ENCODE measurements around the gene ETV7.

The ETV7 gene

DNA sequence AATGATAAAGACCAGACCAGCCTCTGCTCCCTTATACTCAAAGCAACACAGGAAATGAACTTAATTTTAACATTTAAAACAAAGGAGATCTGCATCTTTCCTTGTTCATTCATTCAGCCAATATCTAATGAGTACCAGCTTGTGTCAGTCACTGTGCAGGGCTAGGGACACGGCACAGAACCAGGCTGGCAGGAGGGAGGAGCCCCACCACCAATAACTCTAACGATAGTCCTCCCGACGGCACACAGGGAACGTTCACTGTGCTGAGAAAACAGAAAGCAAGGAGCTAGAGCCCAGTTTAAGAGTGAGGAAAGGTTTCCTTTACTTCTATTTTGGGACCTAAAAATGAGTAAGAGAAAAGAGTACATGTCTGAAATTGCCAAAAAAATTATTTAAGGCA lies 9.9 kb downstream of the ETV7 start:
- TF ChIP-seq, protein P1, sequence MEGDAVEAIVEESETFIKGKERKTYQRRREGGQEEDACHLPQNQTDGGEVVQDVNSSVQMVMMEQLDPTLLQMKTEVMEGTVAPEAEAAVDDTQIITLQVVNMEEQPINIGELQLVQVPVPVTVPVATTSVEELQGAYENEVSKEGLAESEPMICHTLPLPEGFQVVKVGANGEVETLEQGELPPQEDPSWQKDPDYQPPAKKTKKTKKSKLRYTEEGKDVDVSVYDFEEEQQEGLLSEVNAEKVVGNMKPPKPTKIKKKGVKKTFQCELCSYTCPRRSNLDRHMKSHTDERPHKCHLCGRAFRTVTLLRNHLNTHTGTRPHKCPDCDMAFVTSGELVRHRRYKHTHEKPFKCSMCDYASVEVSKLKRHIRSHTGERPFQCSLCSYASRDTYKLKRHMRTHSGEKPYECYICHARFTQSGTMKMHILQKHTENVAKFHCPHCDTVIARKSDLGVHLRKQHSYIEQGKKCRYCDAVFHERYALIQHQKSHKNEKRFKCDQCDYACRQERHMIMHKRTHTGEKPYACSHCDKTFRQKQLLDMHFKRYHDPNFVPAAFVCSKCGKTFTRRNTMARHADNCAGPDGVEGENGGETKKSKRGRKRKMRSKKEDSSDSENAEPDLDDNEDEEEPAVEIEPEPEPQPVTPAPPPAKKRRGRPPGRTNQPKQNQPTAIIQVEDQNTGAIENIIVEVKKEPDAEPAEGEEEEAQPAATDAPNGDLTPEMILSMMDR (IDR thresholded peaks at IDR 0.05; ENCODE audit: low read depth, low read length, missing control alignments) = no peak
- H3K4me3 ChIP-seq (ENCODE audit: low read depth, low read length) = no peak overlapping the region
- peaks cover 5% of the 10 kb centered on the region for H3K27me3 ChIP-seq (replicated peaks)
- DNase-seq = no peak
- no peak overlapping the region for H3K27ac ChIP-seq
- in situ Hi-C loops (cut with HindIII; ENCODE audit: low pct_ligation_motif_present, low sequenced_read_pairs) = no loop called here
- no peaks in the 10 kb centered on the region for H3K36me3 ChIP-seq (replicated peaks)

GRCh38 chr6:36376742-36377141 lies 10.7 kb downstream of the ETV7 start:
- H3K27ac ChIP-seq = no peak overlapping the region
- TF ChIP-seq, protein P1 (IDR thresholded peaks at IDR 0.05; ENCODE audit: low read depth, low read length, missing control alignments) = no peak
- no peaks in the 10 kb centered on the region for H3K36me3 ChIP-seq (replicated peaks)
- peaks cover 5% of the 10 kb centered on the region for H3K27me3 ChIP-seq (replicated peaks)
- DNase-seq = no peak
- H3K4me3 ChIP-seq (ENCODE audit: low read depth, low read length) = no peak overlapping the region
- in situ Hi-C loops (cut with HindIII; ENCODE audit: low pct_ligation_motif_present, low sequenced_read_pairs) = no loop called here

DNA sequence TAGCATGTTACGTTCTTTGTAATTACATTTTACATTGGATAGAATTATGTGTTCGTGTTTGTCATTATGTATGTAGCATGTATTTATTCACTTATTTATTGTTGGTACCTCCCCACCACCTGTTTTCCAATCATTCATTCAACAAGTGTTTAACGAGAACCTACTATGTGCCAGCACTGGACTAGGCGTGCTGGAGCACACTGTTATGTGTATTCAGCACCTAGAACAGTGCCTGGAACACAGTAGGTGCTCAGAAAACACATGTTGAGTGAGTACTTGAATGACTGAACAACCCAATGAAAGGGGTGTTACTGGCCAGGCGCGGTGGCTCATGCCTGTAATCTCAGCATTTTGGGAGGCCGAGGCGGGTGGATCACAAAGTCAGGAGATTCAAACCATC lies 11.3 kb downstream of the ETV7 start:
- Histone ChIP-seq H3K4me3 (ENCODE audit: low read depth, low read length) (no peak overlapping the region), H3K27ac (no peak overlapping the region), H3K36me3 (replicated peaks) (no peaks in the 10 kb centered on the region), H3K27me3 (replicated peaks) (peaks cover 5% of the 10 kb centered on the region)
- TF ChIP-seq, protein P1 (IDR thresholded peaks at IDR 0.05; ENCODE audit: low read depth, low read length, missing control alignments) = no peak
- in situ Hi-C loops (cut with HindIII; ENCODE audit: low pct_ligation_motif_present, low sequenced_read_pairs) = no loop called here
- no peak for DNase-seq

- H3K36me3 ChIP-seq (replicated peaks) = no peaks in the 10 kb centered on the region
- peaks cover 5% of the 10 kb centered on the region for H3K27me3 ChIP-seq (replicated peaks)
- no peak for DNase-seq
- no peak overlapping the region for H3K4me3 ChIP-seq (ENCODE audit: low read depth, low read length)
- TF ChIP-seq, protein P1 (IDR thresholded peaks at IDR 0.05; ENCODE audit: low read depth, low read length, missing control alignments) = no peak
- in situ Hi-C loops (cut with HindIII; ENCODE audit: low pct_ligation_motif_present, low sequenced_read_pairs) = no loop called here
- no peak overlapping the region for H3K27ac ChIP-seq
Measured at GRCh38 chr6:36375644-36376155, 11.8 kb downstream of the ETV7 start.

DNA sequence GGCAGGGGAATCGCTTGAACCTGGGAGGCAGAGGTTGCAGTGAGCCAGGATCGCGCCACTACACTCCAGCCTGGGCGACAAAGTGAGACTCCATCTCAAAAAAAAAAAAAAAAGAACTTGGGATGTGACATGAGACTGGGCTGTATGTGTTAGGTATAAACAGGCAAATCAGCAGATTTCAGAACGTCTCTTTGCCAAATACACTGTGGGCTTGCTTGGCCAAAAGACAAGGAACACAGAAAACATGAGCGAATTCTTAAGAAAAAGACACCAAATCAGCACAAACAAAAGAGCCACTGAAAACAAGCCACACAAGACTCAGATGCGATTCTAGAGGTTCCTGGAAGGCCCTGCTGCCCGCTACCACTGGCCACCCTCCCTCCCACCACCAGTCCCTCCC lies 12.5 kb downstream of the ETV7 start:
- TF ChIP-seq, protein P1 (IDR thresholded peaks at IDR 0.05; ENCODE audit: low read depth, low read length, missing control alignments) = no peak
- no peak overlapping the region for H3K4me3 ChIP-seq (ENCODE audit: low read depth, low read length)
- in situ Hi-C loops (cut with HindIII; ENCODE audit: low pct_ligation_motif_present, low sequenced_read_pairs) = no loop called here
- peaks cover 5% of the 10 kb centered on the region for H3K27me3 ChIP-seq (replicated peaks)
- no peaks in the 10 kb centered on the region for H3K36me3 ChIP-seq (replicated peaks)
- H3K27ac ChIP-seq = no peak overlapping the region
- DNase-seq = no peak

DNA sequence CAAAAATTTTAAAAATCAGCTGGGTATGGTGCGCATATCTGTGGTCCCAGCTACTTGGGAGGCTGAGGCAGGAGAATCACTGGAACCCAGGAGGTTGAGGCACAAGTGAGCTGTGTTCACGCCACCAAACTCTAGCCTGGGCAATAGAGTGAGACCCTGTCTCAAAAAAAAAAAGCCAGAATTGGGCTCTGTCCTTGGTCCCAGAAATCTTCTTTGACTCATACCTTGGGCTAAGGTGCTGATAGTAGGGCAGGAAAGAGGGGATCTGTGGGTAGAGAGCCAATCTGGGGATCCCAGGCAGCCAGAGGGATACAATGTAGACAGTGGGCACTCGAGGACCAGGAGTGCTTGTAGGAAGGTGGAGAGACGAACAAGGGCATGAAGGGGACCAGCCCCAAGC lies 13.3 kb downstream of the ETV7 start:
- H3K27me3 ChIP-seq (replicated peaks) = peaks cover 5% of the 10 kb centered on the region
- no peaks in the 10 kb centered on the region for H3K36me3 ChIP-seq (replicated peaks)
- no peak overlapping the region for H3K27ac ChIP-seq
- no peak overlapping the region for H3K4me3 ChIP-seq (ENCODE audit: low read depth, low read length)
- TF ChIP-seq, protein P1 (IDR thresholded peaks at IDR 0.05; ENCODE audit: low read depth, low read length, missing control alignments) = no peak
- no peak for DNase-seq
- in situ Hi-C loops (cut with HindIII; ENCODE audit: low pct_ligation_motif_present, low sequenced_read_pairs) = no loop called here

Measured in brain microvascular endothelial cell (primary cell).